HG02623 (cell line): ENCODE results near the gene HCK.

Experiments used
- ATAC-seq: cut with Tn5 transposase; IDR thresholded peaks from one replicate; pipeline ENCODE4 v1.9.1; 2021; ENCODE audit warnings: moderate library complexity; ENCODE audit not compliant: unreplicated experiment

The HCK gene

DNA sequence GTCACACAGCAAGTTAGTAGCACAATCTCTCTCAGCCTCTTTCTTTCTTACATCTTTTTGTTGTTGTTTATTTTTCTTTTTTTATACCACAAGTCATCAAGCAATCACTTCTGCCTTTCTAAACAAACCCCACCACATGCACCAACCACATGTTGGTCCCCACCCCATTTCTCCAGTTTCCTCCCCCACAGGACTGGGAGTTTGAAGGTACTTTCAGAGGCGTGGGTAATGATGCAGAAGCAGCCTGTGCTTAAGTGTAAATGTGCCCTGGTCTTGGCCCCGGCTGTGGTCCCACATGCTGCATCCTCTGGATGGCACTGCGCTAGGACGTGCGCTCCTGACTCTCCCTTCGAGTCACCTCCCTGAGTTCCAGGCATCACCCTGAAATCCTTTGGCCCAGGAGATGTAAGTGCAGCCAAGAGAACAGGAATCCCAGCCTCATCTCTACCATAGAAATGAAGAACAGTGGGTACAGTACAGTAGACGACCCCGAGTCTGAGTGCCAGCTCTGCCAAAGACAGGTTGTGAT, 5.7 kb downstream of the HCK start:
- no peak for ATAC-seq

GRCh38 chr20:32059189-32059588, 7.1 kb downstream of the HCK start:
- ATAC-seq: no peak

GRCh38 chr20:32062776-32063170, 10.7 kb downstream of the HCK start:
- ATAC-seq: no peak

GRCh38 chr20:32063695-32064094, 11.7 kb downstream of the HCK start:
- ATAC-seq: no peak

GRCh38 chr20:32064667-32065066, 12.6 kb downstream of the HCK start:
- ATAC-seq: no peak

DNA sequence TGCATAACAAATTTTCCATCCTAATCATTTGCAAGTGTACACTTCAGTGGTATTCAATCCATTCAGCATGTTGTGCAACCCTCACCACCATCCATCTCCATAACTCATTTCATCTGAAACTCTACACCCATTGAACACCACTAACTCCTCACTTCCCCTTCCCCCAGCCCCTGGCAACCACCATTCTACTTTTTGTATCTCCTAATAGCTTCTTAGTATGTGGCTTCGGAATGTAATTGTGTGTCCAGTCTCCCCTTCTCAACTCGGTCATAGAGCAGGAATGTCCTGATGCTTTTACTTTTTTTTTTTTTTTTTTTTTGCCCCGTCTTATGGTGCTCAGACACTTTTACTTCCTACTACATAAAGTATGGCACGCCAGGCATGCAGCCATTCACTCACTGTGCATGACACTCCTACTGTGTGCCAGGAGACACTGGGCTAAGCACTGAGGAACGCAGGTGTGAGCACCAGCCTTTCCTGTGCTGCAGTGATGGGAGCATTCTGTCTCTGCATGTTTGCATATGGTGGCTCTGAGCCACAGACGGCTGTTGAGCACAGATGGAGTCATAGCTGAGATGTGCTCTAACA, 15.3 kb downstream of the HCK start:
- no peak for ATAC-seq

GRCh38 chr20:32068174-32068573, 16.1 kb downstream of the HCK start:
- no peak for ATAC-seq

- no peak for ATAC-seq
These were observed 17.7 kb downstream of the HCK start for GRCh38 chr20:32069711-32070110.

DNA sequence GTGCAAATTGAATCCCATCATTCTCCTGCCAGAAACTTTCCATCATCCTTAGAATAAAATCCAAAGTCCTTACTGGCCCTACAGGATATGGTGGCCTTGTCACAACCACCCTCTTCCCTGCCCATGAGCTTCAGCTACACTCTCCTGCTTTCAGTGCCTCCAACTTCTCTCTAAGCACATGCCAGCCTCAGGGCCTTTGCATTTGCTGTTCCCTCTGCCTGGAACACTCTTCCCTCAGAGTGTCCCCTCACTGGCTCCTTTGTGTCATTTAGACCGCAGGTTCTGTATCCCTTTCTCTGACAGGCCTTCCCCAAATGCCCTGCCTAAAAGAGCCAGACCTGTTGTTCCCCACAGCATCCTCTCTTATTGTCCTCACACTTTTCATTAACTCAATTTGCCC, 18.2 kb downstream of the HCK start:
- no peak for ATAC-seq

DNA sequence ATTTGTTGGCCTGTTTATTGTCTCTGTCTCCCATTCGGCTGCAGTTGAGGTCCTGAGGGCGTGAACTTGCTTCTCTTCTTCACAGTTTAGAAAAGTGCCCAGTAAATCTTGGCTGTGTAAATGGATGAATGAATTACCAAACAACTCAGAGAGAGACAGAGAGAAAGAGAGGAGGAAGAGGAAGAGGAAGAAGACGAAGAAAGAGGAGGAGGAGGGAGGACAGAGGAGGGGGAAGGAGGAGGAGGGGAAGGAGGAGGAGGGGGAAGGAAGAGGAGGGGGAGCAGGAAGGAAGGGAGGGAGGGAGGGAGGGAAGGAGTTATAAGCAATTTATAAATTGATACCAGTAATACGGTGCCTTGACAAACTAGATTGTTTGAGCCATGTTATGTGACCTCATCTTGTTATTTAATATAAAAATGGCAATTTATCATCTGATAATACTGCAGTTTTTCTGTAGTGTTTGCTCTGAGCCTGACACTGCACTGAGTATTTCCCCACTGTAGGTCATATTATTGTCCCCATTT, 18.7 kb downstream of the HCK start:
- no peak for ATAC-seq

GRCh38 chr20:32071395-32072167, 19.5 kb downstream of the HCK start:
- no peak for ATAC-seq

DNA sequence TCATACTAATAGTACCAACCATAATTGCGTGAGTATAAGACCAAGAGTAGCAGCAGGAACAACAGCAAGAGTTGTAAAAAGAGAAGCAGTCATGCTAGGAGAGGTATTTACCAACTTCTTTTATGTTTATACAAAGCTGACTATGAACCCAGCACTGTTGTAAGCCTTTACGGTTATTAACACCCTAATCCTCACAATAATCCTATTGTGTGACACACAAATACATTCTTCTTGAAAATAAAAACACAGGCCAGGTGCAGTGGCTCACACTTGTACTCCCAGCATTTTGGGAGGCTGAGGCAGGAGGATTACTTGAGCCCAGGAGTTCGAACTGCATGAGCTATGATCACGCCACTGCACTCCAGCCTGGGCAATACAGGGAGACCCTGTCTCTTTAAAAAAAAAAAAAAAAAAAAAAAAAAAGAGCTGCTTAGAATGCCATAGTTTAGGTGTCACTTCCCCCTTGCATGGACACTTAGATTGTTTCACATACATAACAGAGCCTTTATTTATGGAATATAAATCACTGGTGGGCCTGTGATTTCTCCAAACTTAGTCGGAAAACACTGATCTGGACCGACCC, 20.2 kb downstream of the HCK start:
- ATAC-seq: no peak

GRCh38 chr20:32075534-32075933, 23.5 kb downstream of the HCK start:
- no peak for ATAC-seq

GRCh38 chr20:32077190-32077589, 25.1 kb downstream of the HCK start:
- no peak for ATAC-seq

- ATAC-seq: no peak
These were observed 26.3 kb downstream of the HCK start for GRCh38 chr20:32078322-32078721.

DNA sequence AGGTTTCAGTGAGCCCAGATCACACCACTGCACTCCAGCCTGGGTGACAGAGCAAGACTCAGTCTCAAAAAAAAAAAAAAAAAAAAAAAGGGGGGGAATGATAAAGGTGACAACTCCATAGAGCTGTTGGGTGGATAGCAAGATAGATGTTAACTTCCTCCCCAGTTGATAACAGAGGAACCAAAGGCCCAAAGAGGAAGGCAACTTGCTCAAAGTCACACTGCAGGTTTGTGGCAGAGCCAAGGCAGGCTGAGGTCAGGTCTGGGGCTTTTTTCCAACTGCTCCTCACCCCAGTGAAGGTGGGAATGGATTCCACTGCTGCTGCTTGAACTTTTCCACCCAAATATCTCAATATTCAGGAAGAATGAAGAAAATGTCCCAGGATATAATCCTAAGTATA, 26.7 kb downstream of the HCK start:
- ATAC-seq: no peak

- ATAC-seq: no peak
These were observed 27.6 kb downstream of the HCK start for GRCh38 chr20:32079655-32080109.

- no peak for ATAC-seq
These were observed 28.7 kb downstream of the HCK start for GRCh38 chr20:32080783-32081182.

DNA sequence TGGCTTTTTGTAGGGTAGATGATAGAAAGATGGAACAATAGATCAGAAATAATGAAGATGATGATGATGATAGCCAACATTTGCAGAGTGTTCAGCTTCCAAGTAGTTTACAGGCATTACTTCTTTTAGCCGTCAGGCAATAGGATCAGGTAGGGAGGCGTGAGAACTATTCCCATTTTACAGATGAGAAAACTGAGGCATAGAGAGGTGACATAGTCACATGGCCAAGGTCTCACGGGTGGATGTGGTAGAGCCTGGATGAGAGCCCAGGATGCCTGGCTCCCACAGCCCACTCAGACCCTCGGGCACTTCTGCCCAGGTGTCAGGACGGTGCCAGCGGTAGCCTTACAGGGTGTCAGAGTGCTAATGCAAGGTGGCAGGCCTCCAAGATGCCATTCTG, 31.4 kb downstream of the HCK start:
- no peak for ATAC-seq

GRCh38 chr20:32087070-32087469, 35.0 kb downstream of the HCK start:
- ATAC-seq: no peak

GRCh38 chr20:32088759-32089158, 36.7 kb downstream of the HCK start:
- no peak for ATAC-seq
